GM13976 (cell line): ENCODE measurements around the gene ABHD11.

Experiments used
- DNase-seq: peaks from one replicate; pipeline ENCODE4 v3.0.0; 2012; ENCODE audit warnings: low spot score
- CTCF ChIP-seq: IDR thresholded peaks from 2 replicates; pipeline ENCODE4 v1.5.1; 2012; ENCODE audit warnings: borderline replicate concordance, mild to moderate bottlenecking; ENCODE audit not compliant: insufficient read depth; ENCODE audit errors: extremely low read depth, missing control alignments, control extremely low read depth
- in situ Hi-C: fragments of 300-500 bp; cut with MboI; formaldehyde crosslinking; loops from one replicate; pipeline ENCODE4 v1.12.0; 2022; ENCODE audit warnings: low sequenced_read_pairs, mixed read lengths, inconsistent platforms; ENCODE audit not compliant: unreplicated experiment

The ABHD11 gene

GRCh38 chr7:73762659-73762999 is 24.0 kb upstream of the ABHD11 start:
- no peak for DNase-seq
- in situ Hi-C loops = no loop called here
- no peak for TF ChIP-seq CTCF

GRCh38 chr7:73761854-73762658 is 23.5 kb upstream of the ABHD11 start:
- in situ Hi-C loops = no loop called here
- no peak for TF ChIP-seq CTCF
- DNase-seq = no peak

GRCh38 chr7:73758581-73759138 is 20.1 kb upstream of the ABHD11 start:
- DNase-seq = no peak
- in situ Hi-C loops = no loop called here
- no peak for TF ChIP-seq CTCF

GRCh38 chr7:73749931-73750776 is 11.6 kb upstream of the ABHD11 start:
- DNase-seq = no peak
- TF ChIP-seq CTCF = no peak

GRCh38 chr7:73746378-73746777 is 7.8 kb upstream of the ABHD11 start:
- DNase-seq = no peak
- in situ Hi-C loops = no loop called here
- TF ChIP-seq CTCF = no peak

More at GRCh38 chr7:73749931-73750776, 11.6 kb upstream of the ABHD11 start:
- in situ Hi-C loops = no loop called here

- in situ Hi-C loops = no loop called here
- DNase-seq = no peak
- no peak for TF ChIP-seq CTCF
Observed at GRCh38 chr7:73742753-73743641, 4.4 kb upstream of the ABHD11 start.
